Measurements from ENCODE around the gene ARX.

GRCh38 chrX:24988314-24988713, 27.5 kb downstream of the ARX start:
- no peak for TF ChIP-seq CTCF (IDR thresholded peaks at IDR 0.05; ENCODE audit: low read length)
- TF ChIP-seq EZH2 (IDR thresholded peaks at IDR 0.05; ENCODE audit: borderline replicate concordance, low read length), result no peak

Measured in OCI-LY1 (cell line).